ELF-1 (cell line): ENCODE data around the gene TGFBR3.

Experiments used
- DNase-seq: peaks from one replicate; pipeline ENCODE4 v3.0.0-alpha.2; 2016; ENCODE audit warnings: low read depth, low spot score

The TGFBR3 gene

GRCh38 chr1:91763252-91763651, 122.7 kb downstream of the TGFBR3 start:
- no peak for DNase-seq

DNA sequence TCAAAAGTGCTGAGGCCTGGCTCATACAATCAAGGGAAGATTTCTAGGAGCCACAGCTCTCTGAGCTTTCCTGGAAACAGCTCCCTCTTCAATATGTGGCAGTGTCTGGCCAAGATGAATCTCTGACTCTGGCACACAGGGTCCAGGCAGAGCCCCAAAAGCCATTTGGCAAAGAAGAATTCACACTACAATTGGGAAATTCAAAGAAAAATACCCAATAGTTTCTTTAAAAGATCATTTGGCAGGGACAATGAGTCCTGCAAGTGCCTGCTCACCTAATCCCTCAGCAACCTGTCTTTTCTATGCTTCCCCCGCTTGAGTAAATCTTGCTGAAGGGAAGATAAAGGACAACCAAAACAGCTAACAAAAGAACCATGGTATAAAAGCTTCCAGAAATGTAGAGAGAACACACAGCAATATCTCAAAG, 124.6 kb downstream of the TGFBR3 start:
- no peak for DNase-seq

- no peak for DNase-seq
These were observed 125.4 kb downstream of the TGFBR3 start for GRCh38 chr1:91760512-91760911.

GRCh38 chr1:91759076-91759475, 126.9 kb downstream of the TGFBR3 start:
- no peak for DNase-seq

DNA sequence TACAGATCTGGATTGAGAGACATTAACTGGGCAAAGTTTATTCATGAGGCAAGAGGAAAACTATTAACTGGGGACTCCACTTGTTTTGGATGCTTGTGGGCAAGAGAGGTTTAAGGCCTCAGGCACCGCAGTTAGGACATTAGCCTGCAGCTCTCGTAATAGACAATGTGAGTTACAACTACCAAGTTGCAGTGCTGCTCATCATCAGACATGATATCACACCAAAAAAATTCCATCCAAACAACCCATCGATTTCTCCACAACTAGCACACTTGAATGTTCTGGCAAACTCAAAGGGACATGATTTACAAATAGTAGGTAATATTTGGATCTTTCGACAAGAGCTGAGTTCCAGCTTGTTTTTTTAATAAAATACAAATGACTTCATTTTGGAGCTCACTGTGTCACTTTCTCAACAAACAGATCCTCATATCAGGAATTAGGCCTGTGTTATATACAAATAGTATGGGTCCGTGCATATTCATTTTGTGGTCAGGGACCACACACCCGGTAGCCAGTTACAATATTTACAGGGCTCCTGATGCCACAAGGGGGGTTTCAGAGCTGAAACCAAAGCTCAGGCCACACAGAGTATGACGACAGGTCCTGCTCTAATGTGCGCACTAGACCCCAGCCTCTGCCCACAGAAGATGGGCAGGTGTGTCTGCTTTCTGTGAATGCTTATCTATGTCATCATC, 128.0 kb downstream of the TGFBR3 start:
- DNase-seq = no peak

DNA sequence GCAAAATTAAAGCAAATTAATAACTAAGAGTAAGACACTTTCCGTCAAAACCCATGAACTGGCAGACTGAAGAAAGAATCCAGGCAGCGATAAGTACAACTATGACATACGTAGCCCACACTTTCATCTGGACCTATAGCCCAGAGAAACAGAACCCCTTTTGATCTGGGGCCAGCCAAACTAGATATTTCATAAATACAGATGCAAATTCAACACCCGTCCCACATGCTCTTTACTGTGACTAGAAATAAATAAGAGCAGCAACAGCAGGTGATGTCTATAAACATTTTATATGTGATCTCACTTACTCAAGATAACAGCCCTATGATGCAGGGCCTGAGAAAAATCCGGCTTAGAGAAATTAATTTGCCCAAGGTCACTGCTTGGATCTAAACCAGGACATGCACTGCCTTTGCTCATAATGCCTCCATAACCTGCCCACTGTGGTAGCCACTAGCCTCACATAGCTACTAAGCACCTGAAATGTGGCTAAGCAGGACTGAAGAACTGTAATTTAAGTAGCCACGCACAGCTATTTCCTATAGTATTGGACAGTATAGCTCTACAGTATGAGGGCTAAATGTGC, 130.2 kb downstream of the TGFBR3 start:
- no peak for DNase-seq

DNA sequence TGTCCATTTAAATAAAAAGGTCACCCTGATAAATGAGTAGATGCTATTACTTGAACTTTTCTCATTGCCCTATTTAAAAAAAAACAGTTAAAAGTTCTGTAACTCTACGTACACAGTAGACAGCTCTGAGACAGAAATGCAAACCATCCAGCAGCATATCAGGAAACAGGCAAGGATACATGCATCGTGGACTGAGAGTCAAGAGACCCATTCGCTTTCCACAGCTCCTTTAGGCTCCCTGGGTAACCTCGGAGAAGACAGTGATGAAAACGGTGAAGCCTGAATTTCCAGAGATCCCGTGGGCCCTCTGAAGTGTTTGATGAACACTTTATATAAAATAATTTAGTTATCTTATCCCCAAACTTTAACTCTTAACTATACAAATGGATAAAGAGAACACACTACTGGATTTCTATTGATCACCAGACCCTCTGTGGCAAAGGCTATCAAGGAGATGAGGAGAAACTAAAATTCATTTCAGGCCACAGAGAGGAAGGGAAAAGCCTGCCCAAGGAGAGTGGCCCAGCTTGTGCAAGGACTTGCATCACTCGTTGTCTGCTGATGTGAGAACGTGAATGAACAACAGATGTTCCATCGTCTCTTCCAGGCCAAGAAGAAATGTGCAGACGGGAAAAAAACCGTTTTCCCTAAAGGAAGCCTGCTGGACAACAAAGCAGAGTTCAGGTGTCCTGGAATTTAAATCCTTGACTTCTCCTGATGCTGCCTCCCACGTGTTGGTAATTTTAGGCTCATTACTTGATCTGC, 131.0 kb downstream of the TGFBR3 start:
- no peak for DNase-seq

GRCh38 chr1:91754348-91754747, 131.6 kb downstream of the TGFBR3 start:
- no peak for DNase-seq

DNA sequence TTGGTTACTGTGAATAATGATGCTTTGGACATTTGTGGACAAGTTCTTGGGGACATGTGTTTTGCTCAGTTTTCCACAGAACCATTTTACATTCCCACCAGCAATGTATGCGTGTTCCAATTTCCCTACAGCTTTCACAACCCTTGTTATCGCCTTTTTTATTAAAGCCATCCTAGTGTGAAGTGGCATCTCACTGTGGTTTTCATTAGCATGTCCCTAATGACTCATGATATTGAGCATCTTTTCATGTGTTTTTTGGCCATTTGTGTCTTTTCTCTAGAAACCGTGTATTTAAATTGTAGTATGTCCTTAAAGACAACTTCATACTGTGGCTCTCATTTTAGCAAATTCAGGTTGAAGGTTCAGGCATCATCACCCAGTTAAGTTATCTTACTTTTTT, 132.1 kb downstream of the TGFBR3 start:
- no peak for DNase-seq

GRCh38 chr1:91752324-91752723, 133.6 kb downstream of the TGFBR3 start:
- DNase-seq = no peak

- no peak for DNase-seq
These were observed 134.7 kb downstream of the TGFBR3 start for GRCh38 chr1:91751275-91751674.

- no peak for DNase-seq
These were observed 135.5 kb downstream of the TGFBR3 start for GRCh38 chr1:91750398-91750996.

DNA sequence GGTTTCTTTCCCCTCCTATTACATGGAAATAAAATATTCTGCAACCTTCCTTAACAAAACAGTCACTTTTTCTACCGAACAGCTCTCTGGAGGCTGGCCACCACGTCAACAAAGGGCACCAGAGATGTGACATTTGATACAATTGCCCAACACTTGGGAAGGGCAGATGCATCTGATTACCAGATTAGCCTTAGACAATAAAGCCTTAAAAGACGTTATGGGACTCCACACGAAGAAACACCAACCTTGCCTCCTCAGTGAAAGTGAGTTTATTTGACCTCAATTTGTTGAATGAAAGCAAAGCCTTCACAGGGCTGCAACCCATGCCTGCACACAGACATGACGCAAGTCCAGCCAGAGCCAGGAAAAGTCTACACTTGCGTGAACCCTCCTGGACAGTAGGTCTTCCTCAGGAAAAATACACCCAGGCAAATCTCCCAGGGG, 136.1 kb downstream of the TGFBR3 start:
- DNase-seq = no peak

- no peak for DNase-seq
These were observed 138.3 kb downstream of the TGFBR3 start for GRCh38 chr1:91747666-91748065.

- no peak for DNase-seq
These were observed 139.1 kb downstream of the TGFBR3 start for GRCh38 chr1:91746728-91747338.

GRCh38 chr1:91745640-91746373, 140.1 kb downstream of the TGFBR3 start:
- DNase-seq = no peak

GRCh38 chr1:91744953-91745639, 140.9 kb downstream of the TGFBR3 start:
- DNase-seq = no peak

GRCh38 chr1:91742848-91743292, 143.1 kb downstream of the TGFBR3 start:
- DNase-seq = no peak

GRCh38 chr1:91741906-91742305, 144.0 kb downstream of the TGFBR3 start:
- DNase-seq = no peak

GRCh38 chr1:91741301-91741700, 144.7 kb downstream of the TGFBR3 start:
- DNase-seq = no peak

DNA sequence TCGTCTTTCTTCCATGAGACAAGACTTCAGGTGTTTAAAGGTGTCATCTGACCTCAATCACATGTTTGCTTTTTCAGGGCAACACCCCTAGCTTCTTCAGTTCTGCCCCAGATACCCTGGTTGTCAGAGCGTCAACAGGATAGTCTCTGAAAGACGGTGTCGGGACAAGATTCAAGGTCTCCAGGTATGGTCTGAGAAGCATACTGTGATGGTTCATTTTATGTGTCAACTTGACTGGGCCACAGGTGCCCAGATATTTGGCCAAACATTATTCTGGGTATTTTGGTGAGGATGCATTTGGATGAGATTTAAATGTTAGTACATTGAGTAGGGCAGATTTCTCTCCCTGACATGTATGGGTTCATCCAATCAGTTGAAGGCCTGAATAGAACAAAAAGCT, 148.3 kb downstream of the TGFBR3 start:
- DNase-seq = no peak
